Fibroblast of villous mesenchyme (primary cell): Measurements from ENCODE around the gene ENSA. TPM values are rescaled to one million over a fixed set of nuclear protein-coding genes. Genes with fewer than 3 reads are reported as not detected.

Experiments
- DNase-seq: peaks from one replicate; pipeline ENCODE4 v3.0.0-alpha.2; 2010; ENCODE audit warnings: low read depth
- H3K4me3 ChIP-seq: 2 replicates; pipeline ENCODE4 v1.5.1; 2011; ENCODE audit warnings: low read depth, mild to moderate bottlenecking, low read length
- total RNA-seq: library from RNA; depleted of rRNA; stranded (reverse); fragments of >200 nt; gene quantifications from 2 replicates; pipeline ENCODE4 v1.2.3, GENCODE V29; 2012
- TF ChIP-seq, protein P1 (sequence below): IDR thresholded peaks from 2 replicates; pipeline ENCODE4 v1.5.1; 2012; ENCODE audit warnings: low read depth, mild to moderate bottlenecking, low read length; ENCODE audit not compliant: insufficient read depth

Gene ENSA
- total RNA-seq, 1 donor, result 78.6 TPM

DNA sequence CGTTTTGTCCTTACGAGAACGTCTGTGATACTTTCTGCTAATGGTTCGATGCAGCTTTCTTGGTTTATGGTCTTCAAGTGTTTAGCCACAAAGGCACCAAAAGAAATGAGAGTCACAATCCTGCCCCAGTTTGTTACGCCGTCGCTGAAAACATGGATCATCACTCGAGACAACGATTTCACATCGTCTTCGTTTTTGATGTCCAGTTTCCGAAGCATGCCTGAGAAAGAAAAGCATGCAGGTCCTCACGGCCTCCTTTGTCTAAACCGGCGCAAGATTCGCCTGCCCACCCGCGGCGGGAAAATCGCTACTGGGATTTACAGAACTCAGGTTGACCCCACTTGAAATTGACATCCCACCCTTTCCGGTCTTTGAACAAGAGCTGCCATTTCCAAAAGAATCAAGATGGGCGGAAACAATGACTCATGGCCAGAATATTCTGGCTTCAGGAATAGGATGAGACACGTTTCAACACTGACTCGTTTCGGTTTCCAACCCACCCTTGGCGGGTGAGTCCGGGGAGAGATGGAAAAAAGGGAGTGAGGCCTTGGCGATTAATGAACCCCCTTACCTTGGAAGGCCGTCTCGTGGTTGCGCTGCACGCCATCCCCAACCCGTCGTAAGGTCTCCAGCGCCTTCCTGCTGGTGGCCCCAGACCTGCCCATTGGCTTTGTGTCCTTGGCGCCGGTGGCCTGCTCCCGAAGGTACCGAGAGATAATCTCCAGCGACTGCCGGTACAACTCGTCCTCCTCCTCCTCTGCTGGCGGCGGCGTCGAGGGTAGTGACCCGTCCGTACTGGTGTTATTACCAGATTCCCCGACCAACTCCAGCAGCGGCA is 50.9 kb downstream of the ENSA start:
- TF ChIP-seq, protein P1, sequence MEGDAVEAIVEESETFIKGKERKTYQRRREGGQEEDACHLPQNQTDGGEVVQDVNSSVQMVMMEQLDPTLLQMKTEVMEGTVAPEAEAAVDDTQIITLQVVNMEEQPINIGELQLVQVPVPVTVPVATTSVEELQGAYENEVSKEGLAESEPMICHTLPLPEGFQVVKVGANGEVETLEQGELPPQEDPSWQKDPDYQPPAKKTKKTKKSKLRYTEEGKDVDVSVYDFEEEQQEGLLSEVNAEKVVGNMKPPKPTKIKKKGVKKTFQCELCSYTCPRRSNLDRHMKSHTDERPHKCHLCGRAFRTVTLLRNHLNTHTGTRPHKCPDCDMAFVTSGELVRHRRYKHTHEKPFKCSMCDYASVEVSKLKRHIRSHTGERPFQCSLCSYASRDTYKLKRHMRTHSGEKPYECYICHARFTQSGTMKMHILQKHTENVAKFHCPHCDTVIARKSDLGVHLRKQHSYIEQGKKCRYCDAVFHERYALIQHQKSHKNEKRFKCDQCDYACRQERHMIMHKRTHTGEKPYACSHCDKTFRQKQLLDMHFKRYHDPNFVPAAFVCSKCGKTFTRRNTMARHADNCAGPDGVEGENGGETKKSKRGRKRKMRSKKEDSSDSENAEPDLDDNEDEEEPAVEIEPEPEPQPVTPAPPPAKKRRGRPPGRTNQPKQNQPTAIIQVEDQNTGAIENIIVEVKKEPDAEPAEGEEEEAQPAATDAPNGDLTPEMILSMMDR, result no peak
- peak; percentile 88 for DNase-seq
- peak overlapping the region; percentile 95 for H3K4me3 ChIP-seq

DNA sequence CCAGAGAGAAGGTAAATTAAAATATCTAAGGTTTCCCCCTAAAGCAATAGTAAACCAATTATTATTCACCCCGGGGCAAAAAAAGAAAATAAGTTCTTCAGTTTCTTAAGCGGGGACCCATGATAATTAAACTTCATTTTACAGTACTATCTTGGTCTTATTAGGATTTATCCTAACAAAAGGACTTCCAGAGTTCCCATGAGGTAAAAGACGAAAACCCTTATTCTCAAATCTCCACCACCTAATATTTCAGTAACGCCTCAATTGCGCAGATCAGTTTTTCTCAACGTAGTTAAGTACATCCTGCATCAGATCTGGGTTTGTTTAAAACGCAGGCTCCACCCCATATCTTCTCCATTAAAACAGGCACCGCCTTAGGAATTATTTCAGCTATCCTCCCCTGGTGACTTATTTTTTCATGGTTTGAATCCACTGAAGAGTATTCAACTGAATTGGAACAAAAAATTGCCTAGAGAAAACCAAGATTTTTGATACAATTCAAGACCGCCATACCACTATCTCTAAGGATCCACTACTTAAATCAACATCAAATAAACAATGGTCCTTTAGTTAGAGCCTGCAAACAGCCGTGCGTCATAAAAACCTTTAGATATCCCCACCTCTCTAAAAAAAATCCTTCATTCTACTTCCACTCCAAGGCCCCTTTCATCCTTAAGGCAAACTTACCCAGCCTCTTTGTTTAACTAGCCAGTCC is 51.7 kb downstream of the ENSA start:
- DNase-seq, result peak; percentile 72
- H3K4me3 ChIP-seq, result peak overlapping the region; percentile 95
- TF ChIP-seq, protein P1, result no peak

DNA sequence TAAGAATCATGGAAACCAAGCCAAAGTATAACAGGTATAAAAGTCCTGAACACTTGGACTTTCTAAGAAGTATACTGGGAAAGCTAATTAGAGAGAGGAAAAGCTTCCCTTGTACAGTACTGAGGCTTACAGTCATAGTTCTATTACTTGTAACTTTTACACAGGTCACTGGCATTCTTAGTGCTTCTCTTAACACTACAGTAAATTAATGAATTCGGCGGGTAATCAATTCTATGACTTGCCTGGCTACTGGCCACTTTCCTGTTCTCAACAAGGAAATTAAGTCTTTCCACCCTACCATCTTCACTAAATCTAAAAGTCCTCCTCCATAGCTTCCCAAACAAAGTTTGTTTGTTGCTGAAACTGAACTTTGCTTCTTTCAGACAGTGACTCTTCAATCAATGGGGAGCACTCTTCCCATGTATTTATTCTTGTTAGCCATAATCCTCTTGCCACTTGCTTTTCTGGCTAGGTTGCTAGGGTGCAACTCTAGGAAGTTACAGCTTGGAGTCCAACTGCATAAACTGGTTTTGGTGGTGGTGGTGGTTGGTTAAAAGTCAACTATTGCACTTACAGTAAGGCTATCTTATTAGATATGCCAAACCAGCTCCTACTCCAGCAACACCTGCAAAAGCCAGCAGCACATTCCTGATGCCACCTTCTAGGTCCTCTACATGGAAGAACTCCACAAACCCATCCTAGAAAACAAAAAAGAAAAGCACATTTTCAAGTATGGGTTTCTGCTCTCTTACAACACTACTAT is 52.4 kb downstream of the ENSA start:
- H3K4me3 ChIP-seq, result peak overlapping the region; percentile 95
- TF ChIP-seq, protein P1, result no peak
- DNase-seq, result peak; percentile 35

DNA sequence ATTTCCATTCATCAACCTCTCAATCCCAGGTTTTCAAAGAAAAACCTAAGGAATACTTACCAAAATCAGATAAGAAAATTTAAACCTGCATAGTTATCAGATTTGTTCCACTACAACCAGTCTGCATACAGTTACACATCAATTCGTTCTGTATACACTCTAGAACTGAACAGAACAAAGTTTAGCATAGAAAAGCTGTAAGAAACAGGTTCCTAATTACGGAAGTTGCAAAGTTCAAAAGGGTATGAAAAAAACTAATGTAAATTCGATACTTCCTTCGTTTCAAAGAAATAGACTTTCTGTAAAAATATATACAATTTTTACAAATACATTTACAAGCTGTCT is 53.1 kb downstream of the ENSA start:
- TF ChIP-seq, protein P1, result no peak
- no peak for DNase-seq
- peak overlapping the region; percentile 95 for H3K4me3 ChIP-seq

DNA sequence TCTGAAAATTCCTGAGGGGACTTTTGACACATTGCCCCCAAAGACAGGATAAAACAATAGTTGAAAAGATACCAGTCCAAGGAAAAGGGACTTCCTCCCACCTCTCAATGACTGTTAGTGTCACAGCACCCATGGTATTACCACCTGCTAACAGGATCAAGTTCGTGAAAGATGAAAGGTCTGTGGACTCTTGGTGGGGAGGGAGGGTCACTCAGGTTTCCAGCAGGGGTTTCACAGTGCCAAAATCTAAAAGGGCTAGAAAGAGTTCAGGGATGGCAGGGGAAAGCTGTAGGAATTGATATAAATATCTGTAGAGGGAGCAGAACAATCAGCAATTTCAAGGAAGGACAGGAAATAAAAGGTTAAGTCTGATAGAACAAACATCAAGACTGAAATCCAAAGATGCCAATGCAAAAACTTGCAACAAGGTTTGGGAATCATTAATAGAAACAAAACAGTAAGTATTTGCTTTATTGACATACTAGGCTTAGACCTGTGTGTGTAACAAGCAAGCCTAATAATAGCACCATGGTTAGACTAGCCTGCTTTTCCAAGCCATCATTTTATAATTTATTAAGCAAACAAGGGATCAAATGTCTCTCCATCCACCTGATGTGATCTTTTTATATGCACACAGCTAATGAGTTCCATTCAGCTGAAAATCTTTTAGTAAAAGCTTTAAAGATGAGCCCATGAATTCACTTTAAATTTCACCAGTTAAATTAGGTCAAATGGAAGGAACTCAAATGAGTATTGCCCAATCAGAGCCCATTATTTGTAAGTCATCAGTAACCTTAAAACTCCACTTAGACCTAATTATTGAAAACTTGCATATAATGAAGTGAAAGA is 53.7 kb downstream of the ENSA start:
- TF ChIP-seq, protein P1, result no peak
- DNase-seq, result peak; percentile 48
- H3K4me3 ChIP-seq, result peak overlapping the region; percentile 95

DNA sequence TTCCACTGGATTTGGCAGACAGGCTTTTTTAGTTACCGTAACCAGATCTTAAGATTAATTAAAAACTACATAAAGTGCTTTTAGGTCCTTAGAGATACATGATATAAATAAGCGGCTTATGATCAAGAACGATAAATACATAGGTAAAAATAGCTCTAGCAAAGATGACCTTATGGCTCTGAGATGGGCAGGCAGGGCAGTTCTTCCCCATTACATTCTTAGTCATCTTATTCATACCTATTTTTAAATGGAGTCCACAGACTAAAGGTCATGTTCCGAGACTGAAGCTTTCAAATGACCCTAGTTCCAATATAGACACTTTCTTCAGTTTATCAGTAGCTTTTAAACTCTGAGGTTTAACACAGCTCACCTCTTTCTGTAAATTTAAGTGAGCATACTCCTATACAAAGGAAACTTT is 54.3 kb downstream of the ENSA start:
- DNase-seq, result no peak
- TF ChIP-seq, protein P1, result no peak
- H3K4me3 ChIP-seq, result peak overlapping the region; percentile 95
